ENCODE data around the gene PSMA3. TPM values are rescaled to one million over a fixed set of nuclear protein-coding genes. Genes with fewer than 3 reads are reported as not detected.

The PSMA3 gene
- total RNA-seq, 1 donor: 76.7 TPM

- Histone ChIP-seq H3K36me3 (ENCODE audit: insufficient read depth, low read length) (peaks cover 23% of the 10 kb centered on the region), H3K9me3 (ENCODE audit: low read depth, low read length) (no peaks in the 10 kb centered on the region), H3K4me2 (ENCODE audit: insufficient read depth, low read length) (peak overlapping the region; percentile 92), H3K4me3 (ENCODE audit: insufficient read depth, low read length) (peak overlapping the region; percentile 83), H3K4me1 (ENCODE audit: insufficient read depth, low read length) (peaks cover 17% of the 10 kb centered on the region), H4K20me1 (ENCODE audit: insufficient read depth, low read length) (peaks cover 29% of the 10 kb centered on the region), H3K27ac (ENCODE audit: low read depth, low read length) (peak overlapping the region; percentile 50), H3K79me2 (ENCODE audit: insufficient read depth, low read length) (peaks cover 64% of the 10 kb centered on the region), H3K27me3 (ENCODE audit: insufficient read depth, low read length) (no peaks in the 10 kb centered on the region), H2AFZ (ENCODE audit: low read length) (peak overlapping the region; percentile 90)
- peak; percentile 66 for DNase-seq (ENCODE audit: insufficient read length, low spot score, missing footprints)
- no peak for TF ChIP-seq CTCF (IDR thresholded peaks at IDR 0.05; ENCODE audit: extremely low read depth, low read depth, low read length)
These were observed 55.0 kb downstream of the PSMA3 start for GRCh38 chr14:58299401-58300330.

- DNase-seq (ENCODE audit: insufficient read length, low spot score, missing footprints): no peak
- Histone ChIP-seq H3K27me3 (ENCODE audit: insufficient read depth, low read length) (no peaks in the 10 kb centered on the region), H3K36me3 (ENCODE audit: insufficient read depth, low read length) (peaks cover 18% of the 10 kb centered on the region), H3K4me3 (ENCODE audit: insufficient read depth, low read length) (no peak overlapping the region), H4K20me1 (ENCODE audit: insufficient read depth, low read length) (peaks cover 14% of the 10 kb centered on the region), H3K79me2 (ENCODE audit: insufficient read depth, low read length) (peaks cover 47% of the 10 kb centered on the region), H3K27ac (ENCODE audit: low read depth, low read length) (no peak overlapping the region), H2AFZ (ENCODE audit: low read length) (no peak overlapping the region), H3K4me1 (ENCODE audit: insufficient read depth, low read length) (peaks cover 10% of the 10 kb centered on the region), H3K4me2 (ENCODE audit: insufficient read depth, low read length) (no peak overlapping the region), H3K9me3 (ENCODE audit: low read depth, low read length) (no peaks in the 10 kb centered on the region)
- no peak for TF ChIP-seq CTCF (IDR thresholded peaks at IDR 0.05; ENCODE audit: extremely low read depth, low read depth, low read length)
These were observed 56.8 kb downstream of the PSMA3 start for GRCh38 chr14:58301416-58301815.

DNA sequence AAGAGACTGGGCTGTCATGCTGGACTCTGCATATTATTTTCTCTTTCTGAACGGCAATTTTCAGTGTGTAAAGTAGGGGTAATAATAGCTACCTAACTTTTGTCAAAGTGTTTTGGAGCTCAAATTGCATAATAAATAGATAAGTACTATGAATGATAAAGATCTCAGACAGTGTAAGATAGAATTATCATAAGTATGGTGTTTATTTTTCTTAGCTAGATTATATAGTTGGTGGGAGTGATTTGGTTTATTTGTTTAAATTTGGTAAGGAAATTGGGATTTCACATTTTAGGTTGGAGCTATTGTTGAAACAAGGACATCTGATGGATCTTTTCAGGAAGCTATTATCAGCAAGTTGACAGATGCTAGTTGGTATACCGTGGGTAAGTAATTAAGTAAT, 61.1 kb downstream of the PSMA3 start:
- Histone ChIP-seq H3K4me3 (ENCODE audit: insufficient read depth, low read length) (no peak overlapping the region), H2AFZ (ENCODE audit: low read length) (no peak overlapping the region), H3K9me3 (ENCODE audit: low read depth, low read length) (no peaks in the 10 kb centered on the region), H3K36me3 (ENCODE audit: insufficient read depth, low read length) (peaks cover 27% of the 10 kb centered on the region), H3K4me2 (ENCODE audit: insufficient read depth, low read length) (no peak overlapping the region), H3K79me2 (ENCODE audit: insufficient read depth, low read length) (peaks cover 20% of the 10 kb centered on the region), H3K27me3 (ENCODE audit: insufficient read depth, low read length) (no peaks in the 10 kb centered on the region), H3K4me1 (ENCODE audit: insufficient read depth, low read length) (no peaks in the 10 kb centered on the region), H4K20me1 (ENCODE audit: insufficient read depth, low read length) (peaks cover 4% of the 10 kb centered on the region), H3K27ac (ENCODE audit: low read depth, low read length) (no peak overlapping the region)
- no peak for TF ChIP-seq CTCF (IDR thresholded peaks at IDR 0.05; ENCODE audit: extremely low read depth, low read depth, low read length)
- no peak for DNase-seq (ENCODE audit: insufficient read length, low spot score, missing footprints)

DNA sequence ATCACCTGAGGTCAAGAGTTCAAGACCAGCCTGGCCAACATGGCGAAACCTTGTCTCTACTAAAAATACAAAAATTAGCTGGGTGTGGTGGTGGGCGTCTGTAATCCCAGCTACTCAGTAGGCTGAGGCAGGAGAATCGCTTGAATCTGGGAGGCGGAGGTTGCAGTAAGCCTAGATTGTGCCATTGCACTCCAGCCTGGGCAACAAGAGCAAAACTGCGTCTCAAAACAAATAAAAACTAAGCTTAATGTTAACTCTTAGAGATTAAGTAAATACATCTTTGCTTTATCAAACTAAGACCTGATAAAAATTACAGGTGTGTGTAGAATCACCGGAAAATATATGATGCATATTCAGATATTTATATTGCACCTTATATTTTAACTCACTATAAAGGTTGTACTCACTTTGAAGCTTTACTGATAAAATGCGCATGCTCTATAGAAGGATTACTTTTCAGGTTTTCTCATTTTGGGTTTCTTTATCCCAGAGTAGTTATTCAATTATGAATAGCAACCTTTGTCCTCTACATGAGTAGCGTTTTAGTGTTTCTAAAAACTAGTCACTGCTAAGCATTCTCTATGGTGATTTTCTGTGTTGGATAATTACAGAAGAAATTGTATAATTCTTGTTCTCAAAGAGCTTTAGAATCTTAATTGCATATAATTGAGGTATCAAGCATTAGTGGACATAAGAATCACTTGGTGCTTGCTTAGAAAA, 63.1 kb downstream of the PSMA3 start:
- Histone ChIP-seq H3K79me2 (ENCODE audit: insufficient read depth, low read length) (peaks cover 14% of the 10 kb centered on the region), H3K4me3 (ENCODE audit: insufficient read depth, low read length) (no peak overlapping the region), H3K36me3 (ENCODE audit: insufficient read depth, low read length) (peaks cover 27% of the 10 kb centered on the region), H3K27me3 (ENCODE audit: insufficient read depth, low read length) (no peaks in the 10 kb centered on the region), H3K4me2 (ENCODE audit: insufficient read depth, low read length) (no peak overlapping the region), H3K9me3 (ENCODE audit: low read depth, low read length) (no peaks in the 10 kb centered on the region), H4K20me1 (ENCODE audit: insufficient read depth, low read length) (peaks cover 4% of the 10 kb centered on the region), H3K27ac (ENCODE audit: low read depth, low read length) (no peak overlapping the region), H3K4me1 (ENCODE audit: insufficient read depth, low read length) (no peaks in the 10 kb centered on the region), H2AFZ (ENCODE audit: low read length) (no peak overlapping the region)
- no peak for DNase-seq (ENCODE audit: insufficient read length, low spot score, missing footprints)
- no peak for TF ChIP-seq CTCF (IDR thresholded peaks at IDR 0.05; ENCODE audit: extremely low read depth, low read depth, low read length)

All from osteoblast (primary cell).